Airway epithelial cell (primary cell): ENCODE results near the gene FAM156B. TPM values are rescaled to one million over a fixed set of nuclear protein-coding genes. Genes with fewer than 3 reads are reported as not detected.

Experiments used
- total RNA-seq: library from RNA; depleted of rRNA; stranded (reverse); fragments of >200 nt; gene quantifications from 2 replicates; pipeline ENCODE4 v1.2.3, GENCODE V29; 2015

The FAM156B gene
- 9.2 and 12.6 TPM in 2 replicates for total RNA-seq

GRCh38 chrX:52896855-52897709 lies at the start of gene FAM156B:
Gene FAM156B (plus strand): TSS chrX:52897330. CDS start chrX:52907226, 9,896 bp downstream.

GRCh38 chrX:52867610-52868348 lies 29.4 kb upstream of the FAM156B start, which contains the start of gene XAGE3:
Gene XAGE3 (minus strand): TSS chrX:52868083. CDS start chrX:52867133, 950 bp downstream.

Other genes with a start within 250 kb of the FAM156B start
- gene SSX7, start 242.4 kb upstream of the FAM156B start, total RNA-seq, result not detected in 2 replicates
- gene SSX2, start 190.2 kb upstream of the FAM156B start, total RNA-seq, result not detected in 2 replicates
- gene SSX2B, start 146.1 kb upstream of the FAM156B start, total RNA-seq, result not detected in 2 replicates
- gene SPANXN5, start 99.9 kb upstream of the FAM156B start, total RNA-seq, result not detected in 2 replicates
- gene XAGE5, start 86.0 kb upstream of the FAM156B start, total RNA-seq, result not detected in 2 replicates
- gene XAGE3, start 29.2 kb upstream of the FAM156B start, total RNA-seq, result not detected in 2 replicates
- 5.3 and 11.0 TPM in 2 replicates for gene FAM156A, start 61.2 kb downstream of the FAM156B start, total RNA-seq
- gene GPR173, start 151.5 kb downstream of the FAM156B start, total RNA-seq, result 0.28 TPM in 2 replicates
- 11.5 and 13.5 TPM in 2 replicates for gene TSPYL2, start 185.0 kb downstream of the FAM156B start, total RNA-seq
- 0.88 and 2.8 TPM in 2 replicates for gene KANTR, start 196.8 kb downstream of the FAM156B start, total RNA-seq